ENCODE data around the gene BOC. TPM values are rescaled to one million over a fixed set of nuclear protein-coding genes. Genes with fewer than 3 reads are reported as not detected.

Gene BOC
- total and polyA plus RNA-seq, 10 of the 15 experiments (the other 5 are each of a cell fraction or from before 2014, with no cell fraction given) = 0.18 TPM; not detected in 9

DNA sequence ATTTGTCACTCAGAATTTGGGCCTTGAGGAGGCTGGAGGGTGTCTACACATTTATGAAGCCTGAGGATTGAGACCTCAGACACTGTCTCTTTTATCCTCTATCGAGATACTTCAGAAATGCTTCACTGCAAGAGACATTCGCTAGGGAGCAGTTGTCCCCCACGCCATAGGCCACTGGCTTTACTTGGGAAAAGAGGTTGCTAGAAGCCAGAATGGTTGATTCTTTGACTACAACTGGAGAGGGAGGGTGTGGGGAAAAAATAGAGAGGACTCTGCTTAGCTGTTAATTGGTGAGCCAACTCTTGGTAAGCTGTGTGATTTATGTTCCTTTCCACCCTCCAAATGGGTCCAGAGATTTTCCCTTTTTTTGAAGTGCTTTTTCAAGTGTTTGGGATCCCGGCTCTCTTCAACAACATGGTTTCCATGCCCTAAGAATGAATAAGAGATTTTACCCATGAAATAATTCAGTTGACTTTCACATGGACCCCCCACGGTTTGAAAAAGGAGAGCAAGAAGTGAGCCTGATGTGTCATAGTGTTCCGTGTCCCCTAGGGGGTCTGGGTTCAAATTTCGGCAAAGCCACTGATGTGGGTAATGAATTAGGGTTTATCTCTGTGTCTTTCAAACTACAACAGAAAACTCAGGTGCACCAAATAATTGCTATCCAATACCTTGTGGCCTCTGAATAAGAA, 2.7 kb downstream of the BOC start:
- Histone ChIP-seq H3K4me1 (ENCODE audit: control insufficient read depth, insufficient read depth, low read length) (no peaks in the 10 kb centered on the region), H3K27ac (ENCODE audit: control insufficient read depth, insufficient read depth) (no peak overlapping the region), H3K4me2 (ENCODE audit: control insufficient read depth, insufficient read depth) (no peak overlapping the region), H4K20me1 (ENCODE audit: control insufficient read depth, insufficient read depth) (no peaks in the 10 kb centered on the region), H3K9ac (ENCODE audit: control insufficient read depth, insufficient read depth, low read length) (no peak overlapping the region), H3K79me2 (ENCODE audit: control insufficient read depth, insufficient read depth, low read length) (no peaks in the 10 kb centered on the region), H3K27me3 (replicated peaks in 1 of 2; ENCODE audit: control insufficient read depth in 2 of 2, insufficient read depth in 2 of 2, low read length in 1 of 2) (peaks cover 12 to 30% of the 10 kb centered on the region in 2 experiments), H3K9me3 (replicated peaks; ENCODE audit: control insufficient read depth, insufficient read depth, low read length) (no peaks in the 10 kb centered on the region), H3K36me3 (ENCODE audit: control insufficient read depth in 2 of 2, insufficient read depth in 2 of 2, low read length in 1 of 2) (no peaks in the 10 kb centered on the region), H2AFZ (ENCODE audit: control insufficient read depth, low read depth, low read length) (no peak overlapping the region), H3K4me3 (no peak overlapping the region)
- ChIA-PET CTCF (no interaction called here), SMC1A (ENCODE audit: uncharacterized antibody, unreplicated experiment) (no interaction called here), RAD21 (ENCODE audit: unreplicated experiment) (no interaction called here), POLR2A (no interaction called here)
- in situ Hi-C loops (cut with MboI) = no loop called here
- no peak for ATAC-seq
- no TSS peak for BruUV-seq (replicated peaks)
- intact Hi-C loops (cut with micrococcal nuclease; ENCODE audit: unreplicated experiment) = no loop called here
- TF ChIP-seq STAT3 (IDR thresholded peaks at IDR 0.05; ENCODE audit: low read depth, low read length) (no peak), TCF12 (IDR thresholded peaks at IDR 0.05; ENCODE audit: low read depth, low read length) (no peak)
- no peak for FAIRE-seq
- 51% methylated on average over 7 of the region's 7 CpGs for WGBS (ENCODE audit: insufficient coverage, insufficient replicate concordance, low lambda C conversion rate, missing lambda C conversion rate)
- no peak for DNase-seq (ENCODE audit: low read depth, low spot score)

GRCh38 chr3:113214917-113215595, 3.7 kb downstream of the BOC start:
- H3K27me3 ChIP-seq (replicated peaks in 1 of 2; ENCODE audit: control insufficient read depth in 2 of 2, insufficient read depth in 2 of 2, low read length in 1 of 2) = peaks cover 12 to 30% of the 10 kb centered on the region in 2 experiments
- no peak overlapping the region for H2AFZ ChIP-seq (ENCODE audit: control insufficient read depth, low read depth, low read length)
- H3K9me3 ChIP-seq (replicated peaks; ENCODE audit: control insufficient read depth, insufficient read depth, low read length) = no peaks in the 10 kb centered on the region
- no peaks in the 10 kb centered on the region for H3K79me2 ChIP-seq (ENCODE audit: control insufficient read depth, insufficient read depth, low read length)
- in situ Hi-C loops (cut with MboI) = no loop called here
- H3K4me2 ChIP-seq (ENCODE audit: control insufficient read depth, insufficient read depth) = no peak overlapping the region
- RAD21 ChIA-PET (ENCODE audit: unreplicated experiment) = no interaction called here
- no peak for ATAC-seq
- no peak for FAIRE-seq
- BruUV-seq (replicated peaks) = no TSS peak
- DNase-seq (ENCODE audit: low read depth, low spot score) = no peak
- no peaks in the 10 kb centered on the region for H3K4me1 ChIP-seq (ENCODE audit: control insufficient read depth, insufficient read depth, low read length)
- 67% methylated on average over 2 of the region's 2 CpGs for WGBS (ENCODE audit: insufficient coverage, insufficient replicate concordance, low lambda C conversion rate, missing lambda C conversion rate)
- no peak overlapping the region for H3K27ac ChIP-seq (ENCODE audit: control insufficient read depth, insufficient read depth)
- H3K9ac ChIP-seq (ENCODE audit: control insufficient read depth, insufficient read depth, low read length) = no peak overlapping the region
- no peaks in the 10 kb centered on the region for H4K20me1 ChIP-seq (ENCODE audit: control insufficient read depth, insufficient read depth)
- no peaks in the 10 kb centered on the region for H3K36me3 ChIP-seq (ENCODE audit: control insufficient read depth in 2 of 2, insufficient read depth in 2 of 2, low read length in 1 of 2)
- POLR2A ChIA-PET = no interaction called here
- intact Hi-C loops (cut with micrococcal nuclease; ENCODE audit: unreplicated experiment) = no loop called here
- SMC1A ChIA-PET (ENCODE audit: uncharacterized antibody, unreplicated experiment) = no interaction called here
- H3K4me3 ChIP-seq = no peak overlapping the region
- CTCF ChIA-PET = interaction anchor here (1.7 kb wide), 1 partner anchor 18 kb away, joined by 4 read pairs; no protein-coding TSS in a partner anchor
- TF ChIP-seq NKRF (conservative IDR thresholded peaks at IDR 0.05) = no peak
- no peak for TF ChIP-seq BRCA1 (IDR thresholded peaks at IDR 0.05; ENCODE audit: low read depth, low read length)
- no peak for TF ChIP-seq JUNB (IDR thresholded peaks at IDR 0.05)
- TF ChIP-seq NFYA (IDR thresholded peaks at IDR 0.05; ENCODE audit: borderline replicate concordance, low read depth, low read length) = no peak
- TF ChIP-seq KLF5 (IDR thresholded peaks at IDR 0.05; ENCODE audit: partially characterized antibody) = no peak
- no peak for TF ChIP-seq SMAD5 (IDR thresholded peaks at IDR 0.05; ENCODE audit: low read depth)
- TF ChIP-seq, protein P1, sequence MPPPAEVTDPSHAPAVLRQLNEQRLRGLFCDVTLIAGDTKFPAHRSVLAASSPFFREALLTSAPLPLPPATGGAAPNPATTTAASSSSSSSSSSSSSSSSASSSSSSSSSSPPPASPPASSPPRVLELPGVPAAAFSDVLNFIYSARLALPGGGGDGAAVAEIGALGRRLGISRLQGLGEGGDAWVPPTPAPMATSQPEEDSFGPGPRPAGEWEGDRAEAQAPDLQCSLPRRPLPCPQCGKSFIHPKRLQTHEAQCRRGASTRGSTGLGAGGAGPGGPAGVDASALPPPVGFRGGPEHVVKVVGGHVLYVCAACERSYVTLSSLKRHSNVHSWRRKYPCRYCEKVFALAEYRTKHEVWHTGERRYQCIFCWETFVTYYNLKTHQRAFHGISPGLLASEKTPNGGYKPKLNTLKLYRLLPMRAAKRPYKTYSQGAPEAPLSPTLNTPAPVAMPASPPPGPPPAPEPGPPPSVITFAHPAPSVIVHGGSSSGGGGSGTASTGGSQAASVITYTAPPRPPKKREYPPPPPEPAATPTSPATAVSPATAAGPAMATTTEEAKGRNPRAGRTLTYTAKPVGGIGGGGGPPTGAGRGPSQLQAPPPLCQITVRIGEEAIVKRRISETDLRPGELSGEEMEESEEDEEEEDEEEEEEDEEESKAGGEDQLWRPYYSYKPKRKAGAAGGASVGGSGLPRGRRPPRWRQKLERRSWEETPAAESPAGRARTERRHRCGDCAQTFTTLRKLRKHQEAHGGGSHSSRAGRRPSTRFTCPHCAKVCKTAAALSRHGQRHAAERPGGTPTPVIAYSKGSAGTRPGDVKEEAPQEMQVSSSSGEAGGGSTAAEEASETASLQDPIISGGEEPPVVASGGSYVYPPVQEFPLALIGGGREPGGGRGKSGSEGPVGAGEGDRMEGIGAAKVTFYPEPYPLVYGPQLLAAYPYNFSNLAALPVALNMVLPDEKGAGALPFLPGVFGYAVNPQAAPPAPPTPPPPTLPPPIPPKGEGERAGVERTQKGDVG (CRISPR knock-in tag; IDR thresholded peaks at IDR 0.05) = no peak
- TF ChIP-seq PAX8 (IDR thresholded peaks at IDR 0.05) = no peak
- no peak for TF ChIP-seq NFXL1 (IDR thresholded peaks at IDR 0.05; ENCODE audit: borderline replicate concordance)
- TF ChIP-seq WRNIP1 (IDR thresholded peaks at IDR 0.05; ENCODE audit: borderline replicate concordance, low read depth, low read length) = no peak
- no peak for TF ChIP-seq SMARCA5 (IDR thresholded peaks at IDR 0.05)

Data from GM12878 (cell line).